Gastroesophageal sphincter (tissue), 3 donors: Measurements from ENCODE around the gene CD7.

ENCODE experiments used
- EP300 ChIP-seq: sonication (generic); formaldehyde crosslinking; IDR thresholded peaks from one replicate; pipeline ENCODE4 v1.6.1; 2017; ENCODE audit warnings: antibody characterized with exemption, mild to moderate bottlenecking
- POLR2A ChIP-seq, 2 donors: fragments of 450-650 bp; IDR thresholded peaks; one replicate each; pipeline ENCODE4 v1.6.1; 2017; ENCODE audit warnings: antibody characterized with exemption in 2 of 2, mild to moderate bottlenecking in 2 of 2, moderate library complexity in 1 of 2
- POLR2AphosphoS5 ChIP-seq: sonication (generic); formaldehyde crosslinking; IDR thresholded peaks from one replicate; pipeline ENCODE4 v1.6.1; 2017; ENCODE audit warnings: antibody characterized with exemption
- TF ChIP-seq, protein P1 (sequence below), 4 experiments: fragments of 200-600 bp in 2 of 4; fragments of 450-650 bp in 2 of 4; sonication (generic) in 1 of 4; IDR thresholded peaks; one replicate each; pipeline ENCODE4 v1.5.1; 2017 to 2019; ENCODE audit warnings: antibody characterized with exemption in 4 of 4, mild to moderate bottlenecking in 2 of 4, moderate library complexity in 2 of 4

GRCh38 chr17:82322526-82323453 lies 5.4 kb upstream of the CD7 start:
- TF ChIP-seq, protein P1, sequence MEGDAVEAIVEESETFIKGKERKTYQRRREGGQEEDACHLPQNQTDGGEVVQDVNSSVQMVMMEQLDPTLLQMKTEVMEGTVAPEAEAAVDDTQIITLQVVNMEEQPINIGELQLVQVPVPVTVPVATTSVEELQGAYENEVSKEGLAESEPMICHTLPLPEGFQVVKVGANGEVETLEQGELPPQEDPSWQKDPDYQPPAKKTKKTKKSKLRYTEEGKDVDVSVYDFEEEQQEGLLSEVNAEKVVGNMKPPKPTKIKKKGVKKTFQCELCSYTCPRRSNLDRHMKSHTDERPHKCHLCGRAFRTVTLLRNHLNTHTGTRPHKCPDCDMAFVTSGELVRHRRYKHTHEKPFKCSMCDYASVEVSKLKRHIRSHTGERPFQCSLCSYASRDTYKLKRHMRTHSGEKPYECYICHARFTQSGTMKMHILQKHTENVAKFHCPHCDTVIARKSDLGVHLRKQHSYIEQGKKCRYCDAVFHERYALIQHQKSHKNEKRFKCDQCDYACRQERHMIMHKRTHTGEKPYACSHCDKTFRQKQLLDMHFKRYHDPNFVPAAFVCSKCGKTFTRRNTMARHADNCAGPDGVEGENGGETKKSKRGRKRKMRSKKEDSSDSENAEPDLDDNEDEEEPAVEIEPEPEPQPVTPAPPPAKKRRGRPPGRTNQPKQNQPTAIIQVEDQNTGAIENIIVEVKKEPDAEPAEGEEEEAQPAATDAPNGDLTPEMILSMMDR (IDR thresholded peaks at IDR 0.05) = no peak
- TF ChIP-seq POLR2AphosphoS5 = no peak
- no peak for TF ChIP-seq POLR2A (IDR thresholded peaks at IDR 0.05)
- no peak for TF ChIP-seq EP300
